ENCODE results near the gene RBM28. TPM values are rescaled to one million over a fixed set of nuclear protein-coding genes. Genes with fewer than 3 reads are reported as not detected.

The RBM28 gene
- total RNA-seq, 4 donors from 2014 or later = 14.4 to 226 (median 44.0) TPM

DNA sequence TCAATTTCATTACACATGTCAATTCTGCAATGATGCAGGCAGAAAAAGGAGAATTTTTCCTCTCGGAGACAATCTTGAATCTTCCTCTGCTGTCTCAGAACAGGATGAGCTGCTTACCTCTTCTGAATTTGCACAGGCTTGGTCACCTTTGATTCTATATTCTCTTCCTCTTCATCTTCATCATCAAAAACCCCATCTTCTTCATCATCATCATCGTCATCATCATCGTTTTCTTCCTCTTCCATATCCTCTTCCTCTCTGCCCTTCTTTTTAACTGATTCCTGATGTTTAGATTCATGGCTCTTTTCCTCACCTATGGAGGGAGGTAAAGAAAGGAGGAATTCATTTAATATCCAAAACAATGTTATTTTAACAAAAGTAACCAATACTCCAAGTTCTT lies 8.0 kb downstream of the RBM28 start:
- no peak for DNase-seq
- Histone ChIP-seq H3K4me3 (no peak overlapping the region), H3K9me3 (no peaks in the 10 kb centered on the region), H3K36me3 (no peaks in the 10 kb centered on the region), H3K27ac (no peak overlapping the region), H3K4me1 (no peaks in the 10 kb centered on the region), H3K27me3 (no peaks in the 10 kb centered on the region)
- intact Hi-C loops (cut with DNase I; ENCODE audit: low total_unique reads) = no loop called here
- TF ChIP-seq POLR2A (IDR thresholded peaks at IDR 0.05) = no peak
- TF ChIP-seq, protein P1, sequence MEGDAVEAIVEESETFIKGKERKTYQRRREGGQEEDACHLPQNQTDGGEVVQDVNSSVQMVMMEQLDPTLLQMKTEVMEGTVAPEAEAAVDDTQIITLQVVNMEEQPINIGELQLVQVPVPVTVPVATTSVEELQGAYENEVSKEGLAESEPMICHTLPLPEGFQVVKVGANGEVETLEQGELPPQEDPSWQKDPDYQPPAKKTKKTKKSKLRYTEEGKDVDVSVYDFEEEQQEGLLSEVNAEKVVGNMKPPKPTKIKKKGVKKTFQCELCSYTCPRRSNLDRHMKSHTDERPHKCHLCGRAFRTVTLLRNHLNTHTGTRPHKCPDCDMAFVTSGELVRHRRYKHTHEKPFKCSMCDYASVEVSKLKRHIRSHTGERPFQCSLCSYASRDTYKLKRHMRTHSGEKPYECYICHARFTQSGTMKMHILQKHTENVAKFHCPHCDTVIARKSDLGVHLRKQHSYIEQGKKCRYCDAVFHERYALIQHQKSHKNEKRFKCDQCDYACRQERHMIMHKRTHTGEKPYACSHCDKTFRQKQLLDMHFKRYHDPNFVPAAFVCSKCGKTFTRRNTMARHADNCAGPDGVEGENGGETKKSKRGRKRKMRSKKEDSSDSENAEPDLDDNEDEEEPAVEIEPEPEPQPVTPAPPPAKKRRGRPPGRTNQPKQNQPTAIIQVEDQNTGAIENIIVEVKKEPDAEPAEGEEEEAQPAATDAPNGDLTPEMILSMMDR (IDR thresholded peaks at IDR 0.05) = no peak

DNA sequence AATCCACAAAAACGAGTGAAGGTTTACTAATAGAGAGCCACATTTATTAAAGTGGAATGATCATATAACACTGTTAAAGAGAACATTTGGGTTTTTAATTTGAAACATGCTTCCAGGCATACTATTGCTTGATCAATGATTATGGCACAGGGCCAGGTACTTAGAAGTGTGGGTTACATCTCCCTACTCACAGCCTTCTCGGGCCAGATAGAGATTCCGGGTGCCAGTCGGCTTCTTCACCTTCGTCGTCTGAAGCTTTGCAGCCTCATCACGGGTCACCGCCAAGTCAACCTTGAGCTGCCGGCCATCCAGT lies 19.4 kb downstream of the RBM28 start:
- Histone ChIP-seq H3K27ac (no peak overlapping the region), H3K9me3 (no peaks in the 10 kb centered on the region), H3K36me3 (no peaks in the 10 kb centered on the region), H3K4me1 (no peaks in the 10 kb centered on the region), H3K4me3 (no peak overlapping the region), H3K27me3 (no peaks in the 10 kb centered on the region)
- no peak for TF ChIP-seq POLR2A (IDR thresholded peaks at IDR 0.05)
- TF ChIP-seq, protein P1 (IDR thresholded peaks at IDR 0.05) = no peak
- intact Hi-C loops (cut with DNase I; ENCODE audit: low total_unique reads) = no loop called here
- no peak for DNase-seq

DNA sequence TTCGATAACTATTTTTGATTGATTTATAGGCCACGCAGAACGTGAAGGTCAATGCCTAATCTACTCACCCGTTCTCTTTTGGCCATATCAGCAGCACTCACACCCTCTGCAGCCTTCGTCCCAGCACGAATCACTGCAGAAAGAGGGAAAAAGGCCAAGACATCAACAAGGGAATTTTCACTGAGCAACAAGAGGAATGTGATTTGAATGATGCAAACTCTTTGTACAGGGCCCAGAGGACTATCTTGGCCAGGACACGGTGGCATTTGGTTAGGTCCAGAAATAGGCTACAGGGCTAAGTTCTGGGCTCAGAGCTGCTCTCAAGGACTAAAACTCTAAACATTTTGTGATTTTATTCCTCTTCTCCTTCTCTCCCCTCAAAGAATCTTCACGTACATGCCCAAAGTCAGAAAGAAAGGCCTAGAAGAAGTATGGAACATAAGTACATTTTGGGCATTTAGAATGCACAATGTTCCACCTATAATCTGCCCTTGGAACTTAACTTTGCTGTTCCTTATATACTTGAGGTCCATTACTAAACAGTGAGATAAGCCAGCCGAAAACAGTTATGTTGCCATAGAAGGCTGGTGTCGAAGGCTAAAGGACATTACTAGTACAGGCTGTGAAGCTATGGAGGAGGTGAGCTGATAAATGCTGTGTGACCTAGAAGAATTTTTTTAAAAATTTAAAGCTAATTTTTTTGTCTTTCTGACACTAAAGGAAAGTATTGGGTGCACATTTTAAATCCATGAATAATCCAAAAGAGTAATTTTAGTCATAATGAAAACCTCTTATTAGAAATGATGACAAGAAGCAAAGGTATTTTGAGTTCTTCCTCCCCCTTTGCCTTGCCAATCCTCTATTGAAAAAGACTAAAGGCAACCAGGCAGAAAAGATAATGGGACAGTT lies 20.0 kb downstream of the RBM28 start:
- Histone ChIP-seq H3K4me1 (no peaks in the 10 kb centered on the region), H3K9me3 (no peaks in the 10 kb centered on the region), H3K36me3 (no peaks in the 10 kb centered on the region), H3K27me3 (no peaks in the 10 kb centered on the region), H3K4me3 (no peak overlapping the region), H3K27ac (no peak overlapping the region)
- TF ChIP-seq, protein P1 (IDR thresholded peaks at IDR 0.05) = no peak
- no peak for DNase-seq
- intact Hi-C loops (cut with DNase I; ENCODE audit: low total_unique reads) = no loop called here

DNA sequence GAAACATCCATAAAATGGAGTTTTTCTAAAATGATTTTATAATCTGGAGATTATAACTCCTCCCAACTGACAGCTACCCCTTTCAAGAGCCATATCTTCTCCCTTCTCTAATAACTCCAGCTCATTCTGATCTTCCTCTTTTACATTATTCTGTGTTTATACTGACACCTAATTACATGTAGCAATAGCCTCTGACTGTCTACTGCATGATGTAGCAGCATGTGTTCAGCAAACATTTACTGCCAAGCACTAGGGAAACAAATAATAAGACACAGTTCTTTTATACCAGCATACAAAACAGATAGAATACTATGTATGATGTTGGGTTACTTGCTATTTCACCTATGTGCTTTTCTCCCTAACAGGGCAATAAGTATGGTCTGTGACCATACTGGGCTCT lies 20.7 kb downstream of the RBM28 start:
- DNase-seq = no peak
- Histone ChIP-seq H3K27me3 (no peaks in the 10 kb centered on the region), H3K4me3 (no peak overlapping the region), H3K36me3 (no peaks in the 10 kb centered on the region), H3K9me3 (no peaks in the 10 kb centered on the region), H3K4me1 (no peaks in the 10 kb centered on the region), H3K27ac (no peak overlapping the region)
- intact Hi-C loops (cut with DNase I; ENCODE audit: low total_unique reads) = no loop called here
- TF ChIP-seq, protein P1 (IDR thresholded peaks at IDR 0.05) = no peak
- TF ChIP-seq POLR2A (IDR thresholded peaks at IDR 0.05) = no peak

DNA sequence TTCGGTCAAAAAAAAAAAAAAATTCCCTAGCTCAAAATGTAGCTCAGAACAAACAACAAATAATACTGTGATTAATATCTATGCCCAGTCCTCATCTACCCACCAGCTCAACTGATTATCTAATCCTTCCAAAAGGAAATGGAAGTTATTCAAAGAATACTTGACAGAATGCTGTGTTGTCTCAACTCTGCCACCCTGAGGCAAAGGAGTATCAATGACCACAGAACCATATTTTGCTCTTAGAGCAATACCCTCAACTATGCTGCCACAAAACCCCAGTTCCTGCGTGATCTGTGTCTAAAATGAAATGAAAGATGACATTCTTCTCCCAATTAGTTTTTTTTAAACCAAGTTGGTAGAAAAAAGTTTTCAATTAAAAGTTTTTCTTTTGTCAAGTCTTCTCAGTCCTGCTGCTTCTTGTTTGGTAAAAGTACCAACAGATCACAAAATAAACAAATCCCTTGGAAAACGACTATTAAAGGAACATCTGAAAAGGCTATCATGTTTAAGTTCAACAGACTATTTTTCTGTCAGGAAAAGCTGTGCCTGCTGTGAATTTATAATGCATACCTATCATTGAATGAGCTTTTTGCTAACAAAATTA lies 21.6 kb downstream of the RBM28 start:
- DNase-seq = no peak
- no peak overlapping the region for H3K27ac ChIP-seq
- H3K27me3 ChIP-seq = no peaks in the 10 kb centered on the region
- H3K4me1 ChIP-seq = no peaks in the 10 kb centered on the region
- no peak for TF ChIP-seq POLR2A (IDR thresholded peaks at IDR 0.05)
- TF ChIP-seq, protein P1 (IDR thresholded peaks at IDR 0.05) = peak in 2 of 4 experiments; percentile 8 to 27
- no peaks in the 10 kb centered on the region for H3K36me3 ChIP-seq
- intact Hi-C loops (cut with DNase I; ENCODE audit: low total_unique reads) = no loop called here
- no peaks in the 10 kb centered on the region for H3K9me3 ChIP-seq
- H3K4me3 ChIP-seq = no peak overlapping the region
